GM12864 (cell line): Measurements from ENCODE around the gene RSU1.

Experiments
- DNase-seq: peaks from one replicate; pipeline ENCODE4 v3.0.0-alpha.2; 2011; ENCODE audit warnings: low read depth
- H3K4me3 ChIP-seq: 2 replicates; pipeline ENCODE4 v1.5.1; 2011; ENCODE audit warnings: mild to moderate bottlenecking, low read depth, low read length, control low read depth
- TF ChIP-seq, protein P1 (sequence below): IDR thresholded peaks from 2 replicates; pipeline ENCODE4 v1.5.1; 2011; ENCODE audit warnings: low read depth, mild to moderate bottlenecking, moderate library complexity, low read length, control low read depth, inconsistent platforms; ENCODE audit errors: missing control alignments

Gene RSU1

DNA sequence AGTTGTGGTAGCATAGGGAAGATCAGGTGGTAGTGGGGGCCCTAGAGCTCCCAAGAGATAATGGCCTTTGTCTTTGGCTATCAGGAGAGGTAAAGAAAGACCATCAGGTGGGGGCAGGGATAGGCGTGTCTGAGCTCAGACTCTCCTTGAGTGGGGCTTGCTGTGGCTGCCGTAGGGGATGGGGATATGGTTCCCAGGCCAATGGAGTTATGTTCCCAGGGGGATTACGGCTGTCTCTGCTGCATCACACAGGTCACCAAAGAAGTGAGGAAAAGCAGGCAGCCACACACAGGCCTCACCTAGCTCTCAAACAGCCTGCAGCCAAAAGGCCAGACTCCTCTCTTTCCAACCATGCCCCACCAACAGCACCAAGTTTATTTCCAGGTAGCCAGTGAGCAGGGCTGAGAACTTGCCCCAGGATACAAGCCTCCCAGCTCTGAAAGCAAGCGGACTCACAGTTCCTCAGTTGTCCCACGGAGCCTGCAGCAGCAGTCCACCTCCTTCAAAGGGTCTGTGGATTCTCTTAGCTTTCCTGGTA, 257.9 kb downstream of the RSU1 start:
- H3K4me3 ChIP-seq, result no peak overlapping the region
- no peak for DNase-seq
- TF ChIP-seq, protein P1, sequence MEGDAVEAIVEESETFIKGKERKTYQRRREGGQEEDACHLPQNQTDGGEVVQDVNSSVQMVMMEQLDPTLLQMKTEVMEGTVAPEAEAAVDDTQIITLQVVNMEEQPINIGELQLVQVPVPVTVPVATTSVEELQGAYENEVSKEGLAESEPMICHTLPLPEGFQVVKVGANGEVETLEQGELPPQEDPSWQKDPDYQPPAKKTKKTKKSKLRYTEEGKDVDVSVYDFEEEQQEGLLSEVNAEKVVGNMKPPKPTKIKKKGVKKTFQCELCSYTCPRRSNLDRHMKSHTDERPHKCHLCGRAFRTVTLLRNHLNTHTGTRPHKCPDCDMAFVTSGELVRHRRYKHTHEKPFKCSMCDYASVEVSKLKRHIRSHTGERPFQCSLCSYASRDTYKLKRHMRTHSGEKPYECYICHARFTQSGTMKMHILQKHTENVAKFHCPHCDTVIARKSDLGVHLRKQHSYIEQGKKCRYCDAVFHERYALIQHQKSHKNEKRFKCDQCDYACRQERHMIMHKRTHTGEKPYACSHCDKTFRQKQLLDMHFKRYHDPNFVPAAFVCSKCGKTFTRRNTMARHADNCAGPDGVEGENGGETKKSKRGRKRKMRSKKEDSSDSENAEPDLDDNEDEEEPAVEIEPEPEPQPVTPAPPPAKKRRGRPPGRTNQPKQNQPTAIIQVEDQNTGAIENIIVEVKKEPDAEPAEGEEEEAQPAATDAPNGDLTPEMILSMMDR, result no peak

DNA sequence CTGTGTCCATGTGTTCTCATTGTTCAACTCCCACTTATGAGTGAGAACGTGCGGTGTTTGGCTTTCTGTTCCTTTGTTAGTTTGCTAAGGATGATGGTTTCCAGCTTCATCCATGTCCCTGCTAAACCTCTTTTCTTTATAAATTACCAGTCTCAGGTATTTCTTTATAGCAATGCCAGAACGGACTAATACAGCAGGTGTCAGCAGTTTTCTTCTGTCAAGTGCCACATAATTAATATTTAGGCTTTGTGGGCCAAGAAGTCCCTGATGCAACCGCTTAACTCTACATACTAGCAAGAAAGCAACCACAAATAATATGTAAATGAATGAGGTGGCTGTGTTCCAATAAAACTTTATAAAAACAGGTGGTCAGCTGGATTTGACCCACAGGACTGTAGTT, 269.3 kb downstream of the RSU1 start:
- TF ChIP-seq, protein P1, result no peak
- no peak overlapping the region for H3K4me3 ChIP-seq
- no peak for DNase-seq

DNA sequence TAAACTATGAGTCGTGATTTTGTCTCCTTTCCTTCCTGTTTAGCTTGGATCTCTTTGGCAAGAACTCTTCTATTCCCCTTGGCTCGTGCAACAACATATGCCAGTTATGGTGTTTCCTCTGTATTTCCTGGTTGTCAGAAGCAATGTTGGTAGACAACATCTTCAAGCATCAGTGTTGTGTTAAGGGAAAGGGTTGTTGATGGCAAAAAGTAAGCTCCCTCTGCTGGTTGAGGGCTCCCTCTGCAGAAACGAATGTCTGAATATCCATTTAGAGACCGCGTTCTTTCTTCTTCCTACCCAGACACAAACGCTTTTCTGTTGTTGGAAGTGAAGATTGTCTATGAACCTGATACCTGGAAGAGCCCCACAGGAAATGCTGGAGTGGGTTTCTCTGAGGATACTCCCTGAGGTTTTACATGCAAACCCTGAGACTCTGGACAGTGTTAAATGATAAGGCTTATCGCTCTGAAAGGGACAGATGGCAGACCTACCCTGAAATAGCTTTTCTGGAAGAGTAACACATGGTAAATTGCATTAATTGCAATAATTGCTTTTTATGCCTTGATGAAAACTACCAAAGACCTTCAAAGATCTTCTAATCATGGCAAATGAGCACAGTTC, 272.0 kb downstream of the RSU1 start:
- no peak for DNase-seq
- no peak overlapping the region for H3K4me3 ChIP-seq
- TF ChIP-seq, protein P1, result peak; percentile 81

DNA sequence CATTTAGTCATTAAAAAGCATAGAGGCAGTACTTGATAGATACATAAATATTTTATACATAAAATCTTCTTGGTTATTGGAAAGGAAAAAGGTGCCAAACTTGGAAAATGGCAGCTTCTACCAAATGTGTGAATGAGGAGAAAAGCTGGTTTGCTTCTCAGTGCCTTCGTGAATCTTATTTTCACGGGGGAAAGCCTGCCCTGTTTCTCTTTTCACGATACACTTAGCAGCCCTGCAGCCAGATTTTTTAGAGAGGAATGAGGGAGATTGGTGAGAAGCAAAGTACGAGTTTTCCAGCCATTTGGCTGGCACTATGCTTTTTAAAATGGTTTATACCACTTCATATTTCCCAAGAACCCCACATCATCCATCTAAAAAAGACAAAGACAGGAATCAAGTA, 272.6 kb downstream of the RSU1 start:
- no peak overlapping the region for H3K4me3 ChIP-seq
- TF ChIP-seq, protein P1, result no peak
- DNase-seq, result no peak

DNA sequence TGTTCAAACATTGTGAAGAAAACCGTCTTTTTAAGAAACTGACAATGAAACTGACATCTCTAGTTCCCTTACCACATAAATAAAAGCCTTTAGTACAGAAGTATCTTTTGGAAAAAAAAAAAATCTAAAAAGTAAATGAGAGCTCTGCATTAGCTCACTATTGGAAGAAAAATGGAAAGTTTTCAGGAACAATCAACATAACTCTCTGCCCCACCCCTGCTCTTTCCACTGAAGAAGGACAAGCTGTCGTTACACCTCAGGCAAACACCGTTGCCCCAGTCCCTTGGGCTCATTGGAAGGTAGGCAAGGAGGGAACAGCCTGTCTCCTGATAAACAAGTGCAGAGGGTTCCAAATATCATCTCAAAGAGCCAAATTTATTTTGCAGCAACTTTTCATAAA, 273.1 kb downstream of the RSU1 start:
- H3K4me3 ChIP-seq, result no peak overlapping the region
- no peak for DNase-seq
- TF ChIP-seq, protein P1, result no peak
